Adrenal gland (tissue), 5 donors: ENCODE measurements around the gene MATK.

Experiments used
- POLR2A ChIP-seq, 2 donors: fragments of 450-650 bp; IDR thresholded peaks; one replicate each; pipeline ENCODE4 v1.6.1; 2017; ENCODE audit warnings: antibody characterized with exemption in 2 of 2, mild to moderate bottlenecking in 2 of 2, moderate library complexity in 1 of 2
- TF ChIP-seq, protein P1 (sequence below), 6 experiments: fragments of 450-650 bp in 4 of 6; fragments of 200-600 bp in 2 of 6; sonication (generic) in 1 of 6; IDR thresholded peaks; 1 replicate in 5 of 6; 2 replicates in 1 of 6; pipeline versions ENCODE4 v1.5.1 to v1.8.0; 2016 to 2021; ENCODE audit warnings: antibody characterized with exemption in 6 of 6, mild to moderate bottlenecking in 2 of 6, moderate library complexity in 1 of 6
- donor health status: DM: no; HTN: no; CAD: no.

DNA sequence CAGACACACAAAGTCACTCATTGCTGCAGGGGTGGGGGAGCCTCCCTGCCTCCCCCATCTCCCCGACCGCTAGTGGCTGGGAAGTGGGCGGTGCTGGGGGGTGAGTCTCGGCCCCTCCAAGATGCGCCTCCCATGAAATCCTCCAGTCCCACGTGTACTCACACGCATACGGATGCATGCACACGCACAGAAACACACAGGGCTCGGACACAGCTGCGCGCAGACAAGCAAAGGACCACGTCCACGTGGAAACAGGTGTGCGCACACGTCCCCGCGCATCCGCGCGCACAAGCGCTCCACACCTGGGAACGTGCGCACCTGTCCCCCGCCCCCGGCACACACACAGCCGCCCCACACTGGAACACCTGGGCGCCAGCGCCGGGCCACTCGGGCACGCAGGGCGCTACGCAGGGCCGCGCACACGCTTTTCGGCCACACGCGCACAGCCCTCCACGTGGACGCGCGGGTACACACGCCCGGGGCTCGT, 687 bp downstream of the MATK start:
- TF ChIP-seq, protein P1, sequence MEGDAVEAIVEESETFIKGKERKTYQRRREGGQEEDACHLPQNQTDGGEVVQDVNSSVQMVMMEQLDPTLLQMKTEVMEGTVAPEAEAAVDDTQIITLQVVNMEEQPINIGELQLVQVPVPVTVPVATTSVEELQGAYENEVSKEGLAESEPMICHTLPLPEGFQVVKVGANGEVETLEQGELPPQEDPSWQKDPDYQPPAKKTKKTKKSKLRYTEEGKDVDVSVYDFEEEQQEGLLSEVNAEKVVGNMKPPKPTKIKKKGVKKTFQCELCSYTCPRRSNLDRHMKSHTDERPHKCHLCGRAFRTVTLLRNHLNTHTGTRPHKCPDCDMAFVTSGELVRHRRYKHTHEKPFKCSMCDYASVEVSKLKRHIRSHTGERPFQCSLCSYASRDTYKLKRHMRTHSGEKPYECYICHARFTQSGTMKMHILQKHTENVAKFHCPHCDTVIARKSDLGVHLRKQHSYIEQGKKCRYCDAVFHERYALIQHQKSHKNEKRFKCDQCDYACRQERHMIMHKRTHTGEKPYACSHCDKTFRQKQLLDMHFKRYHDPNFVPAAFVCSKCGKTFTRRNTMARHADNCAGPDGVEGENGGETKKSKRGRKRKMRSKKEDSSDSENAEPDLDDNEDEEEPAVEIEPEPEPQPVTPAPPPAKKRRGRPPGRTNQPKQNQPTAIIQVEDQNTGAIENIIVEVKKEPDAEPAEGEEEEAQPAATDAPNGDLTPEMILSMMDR (IDR thresholded peaks at IDR 0.05), result no peak
- no peak for TF ChIP-seq POLR2A (IDR thresholded peaks at IDR 0.05)
